ENCODE measurements around the gene NPHS1. TPM values are rescaled to one million over a fixed set of nuclear protein-coding genes. Genes with fewer than 3 reads are reported as not detected.
A peak's percentile ranks its signal among the peaks of the same experiment; 100 is the strongest.
"Not testable (repeated sequence)": the region's sequence is repeated elsewhere in the genome, so short reads cannot be mapped to it uniquely, and the experiment has no call there.

NPHS1 gene, protein sequence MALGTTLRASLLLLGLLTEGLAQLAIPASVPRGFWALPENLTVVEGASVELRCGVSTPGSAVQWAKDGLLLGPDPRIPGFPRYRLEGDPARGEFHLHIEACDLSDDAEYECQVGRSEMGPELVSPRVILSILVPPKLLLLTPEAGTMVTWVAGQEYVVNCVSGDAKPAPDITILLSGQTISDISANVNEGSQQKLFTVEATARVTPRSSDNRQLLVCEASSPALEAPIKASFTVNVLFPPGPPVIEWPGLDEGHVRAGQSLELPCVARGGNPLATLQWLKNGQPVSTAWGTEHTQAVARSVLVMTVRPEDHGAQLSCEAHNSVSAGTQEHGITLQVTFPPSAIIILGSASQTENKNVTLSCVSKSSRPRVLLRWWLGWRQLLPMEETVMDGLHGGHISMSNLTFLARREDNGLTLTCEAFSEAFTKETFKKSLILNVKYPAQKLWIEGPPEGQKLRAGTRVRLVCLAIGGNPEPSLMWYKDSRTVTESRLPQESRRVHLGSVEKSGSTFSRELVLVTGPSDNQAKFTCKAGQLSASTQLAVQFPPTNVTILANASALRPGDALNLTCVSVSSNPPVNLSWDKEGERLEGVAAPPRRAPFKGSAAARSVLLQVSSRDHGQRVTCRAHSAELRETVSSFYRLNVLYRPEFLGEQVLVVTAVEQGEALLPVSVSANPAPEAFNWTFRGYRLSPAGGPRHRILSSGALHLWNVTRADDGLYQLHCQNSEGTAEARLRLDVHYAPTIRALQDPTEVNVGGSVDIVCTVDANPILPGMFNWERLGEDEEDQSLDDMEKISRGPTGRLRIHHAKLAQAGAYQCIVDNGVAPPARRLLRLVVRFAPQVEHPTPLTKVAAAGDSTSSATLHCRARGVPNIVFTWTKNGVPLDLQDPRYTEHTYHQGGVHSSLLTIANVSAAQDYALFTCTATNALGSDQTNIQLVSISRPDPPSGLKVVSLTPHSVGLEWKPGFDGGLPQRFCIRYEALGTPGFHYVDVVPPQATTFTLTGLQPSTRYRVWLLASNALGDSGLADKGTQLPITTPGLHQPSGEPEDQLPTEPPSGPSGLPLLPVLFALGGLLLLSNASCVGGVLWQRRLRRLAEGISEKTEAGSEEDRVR (N-terminal part only)
- total RNA-seq, result not detected

DNA sequence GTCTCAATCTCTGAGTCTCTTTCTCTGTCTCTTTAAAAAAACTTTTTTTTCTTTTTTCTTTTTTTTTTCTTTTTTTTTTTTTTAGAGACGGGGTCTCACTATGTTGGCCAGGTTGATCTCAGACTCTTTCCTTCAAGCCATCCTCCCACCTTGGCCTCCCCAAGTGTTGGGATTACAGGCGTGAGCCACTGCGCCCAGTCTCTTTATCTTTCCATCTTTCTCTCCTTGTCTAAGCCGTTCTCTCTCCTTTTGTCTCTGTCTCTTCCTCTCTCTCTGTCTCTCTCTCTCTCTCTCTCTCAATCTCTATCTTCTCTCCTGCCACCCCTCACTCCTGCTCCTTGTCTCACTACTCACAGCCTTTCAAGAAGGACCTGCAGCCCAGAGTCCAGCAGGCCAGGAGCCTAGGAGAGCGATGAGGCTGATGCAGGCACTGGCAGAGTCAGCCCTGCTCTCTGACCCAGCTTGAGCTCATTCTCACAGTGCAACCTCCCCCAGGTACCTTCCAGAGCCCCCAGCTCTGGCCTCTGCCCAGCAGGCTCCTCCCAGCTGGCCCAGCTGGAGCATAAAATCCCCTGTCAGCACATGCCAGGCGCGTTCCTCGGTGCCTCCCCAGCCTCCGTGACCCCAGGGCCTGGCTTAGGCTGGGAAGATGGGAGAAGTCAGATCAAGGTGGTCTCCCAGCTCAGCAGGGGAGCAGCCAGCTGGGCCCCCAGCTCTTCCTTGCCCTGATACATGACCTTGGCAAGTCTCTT lies at the start of gene NPHS1:
Gene NPHS1, minus strand, starts transcription at position 476 of the 752 bp plus-strand sequence. CDS start 667 bp downstream, outside the sequence.
- Mint-ChIP-seq H3K27ac (no peak within 1 kb of the TSS), H3K4me1 (ENCODE audit: low read depth) (peaks cover 3% of the 10 kb centered on the region), H3K4me3 (no peak within 1 kb of the TSS), H3K27me3 (peaks cover 43% of the 10 kb centered on the region), H3K36me3 (no peaks in the 10 kb centered on the region), H3K9me3 (no peaks in the 10 kb centered on the region)
- ChIA-PET CTCF (no interaction called here), POLR2A (no interaction called here)
- no peak for DNase-seq
- intact Hi-C loops (cut with micrococcal nuclease), result no loop called here

DNA sequence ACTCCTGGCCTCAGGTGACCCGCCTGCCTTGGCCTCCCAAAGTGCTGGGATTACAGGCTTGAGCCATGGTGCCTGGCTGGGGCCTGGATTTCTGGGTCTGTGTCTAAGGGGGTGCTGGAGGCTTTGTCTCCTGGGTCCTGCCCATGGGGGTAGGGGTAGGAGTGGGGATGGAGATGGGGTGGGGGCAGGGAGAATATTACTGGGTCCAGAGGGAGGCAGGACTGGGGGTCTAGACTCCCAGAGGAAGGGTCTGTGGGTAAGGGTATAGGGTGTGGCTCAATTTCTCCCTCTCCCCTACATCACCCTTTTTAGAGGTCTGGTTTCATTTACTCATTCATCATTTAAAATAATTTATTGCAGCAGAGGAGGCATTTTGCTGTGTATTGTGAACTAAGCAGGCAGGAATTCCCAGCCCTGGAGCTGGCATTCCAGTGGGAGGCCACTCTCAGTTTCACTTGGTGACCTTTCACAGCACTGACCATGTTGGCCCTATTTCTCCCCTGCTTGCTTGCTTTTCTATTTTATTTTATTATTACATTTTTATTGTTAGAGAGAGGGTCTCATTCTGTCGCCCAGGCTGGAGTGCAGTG lies 48.8 kb upstream of the NPHS1 start:
- POLR2A ChIA-PET, result interaction anchor here (1.4 to 2.1 kb wide), 2 partner anchors 30 to 189 kb away, joined by 5 to 8 read pairs; no protein-coding TSS in a partner anchor

DNA sequence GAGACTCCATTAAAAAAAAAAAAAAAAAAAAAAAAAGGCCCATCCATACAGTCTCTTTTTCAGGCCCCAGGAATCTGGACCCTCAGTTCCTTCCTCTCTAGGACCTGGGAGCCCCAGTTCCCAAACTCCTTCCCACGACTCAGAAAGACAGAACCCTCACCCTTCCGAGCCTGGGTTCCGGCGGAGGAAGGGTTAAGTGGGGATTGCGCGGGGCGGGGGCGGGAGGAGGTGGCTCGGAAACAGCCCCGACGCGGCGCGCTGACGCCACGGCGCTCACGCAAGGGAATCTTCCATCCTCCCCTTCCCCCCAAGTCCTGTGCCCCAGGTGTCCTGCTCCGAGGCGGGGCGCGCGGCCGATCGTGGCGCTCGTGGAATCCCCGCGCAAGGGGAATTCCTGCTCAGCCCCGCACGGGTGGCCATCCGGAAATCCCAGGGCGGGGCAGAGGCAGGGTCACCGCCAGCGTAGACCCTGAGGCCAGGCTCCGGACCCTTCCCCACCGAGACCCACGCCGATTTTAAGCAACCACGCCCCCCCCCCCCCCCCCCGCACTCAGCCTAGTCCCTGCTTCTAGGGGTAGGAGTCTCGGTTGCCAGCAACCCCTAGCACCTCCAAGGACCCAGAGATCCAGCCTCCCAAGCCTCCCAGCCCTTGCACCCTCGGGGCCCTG lies 47.4 kb upstream of the NPHS1 start:
- H3K4me1 Mint-ChIP-seq (ENCODE audit: low read depth), result peaks cover 59% of the 10 kb centered on the region
- H3K27me3 Mint-ChIP-seq, result no peaks in the 10 kb centered on the region
- peaks cover 45% of the 10 kb centered on the region for H3K36me3 Mint-ChIP-seq
- H3K9me3 Mint-ChIP-seq, result no peaks in the 10 kb centered on the region
- peak; percentile 93 for DNase-seq
- peak overlapping the region; percentile 97 for H3K27ac Mint-ChIP-seq
- intact Hi-C loops (cut with micrococcal nuclease), result loop anchor here (1.0 to 2.0 kb wide), 5 partner anchors 32 to 186 kb away; partner anchors contain the start of genes PSENEN, SDHAF1 and U2AF1L4
- POLR2A ChIA-PET, result interaction anchor here (1.4 to 2.1 kb wide), 2 partner anchors 32 to 188 kb away, joined by 5 to 8 read pairs; no protein-coding TSS in a partner anchor
- H3K4me3 Mint-ChIP-seq, result peak overlapping the region; percentile 92
- CTCF ChIA-PET, result no interaction called here

More for the DNA sequence above, 48.8 kb upstream of the NPHS1 start:
- CTCF ChIA-PET, result interaction anchor here (1.3 kb wide), 1 partner anchor 30 kb away, joined by 5 read pairs; no protein-coding TSS in a partner anchor
- H3K27ac Mint-ChIP-seq, result peak overlapping the region; percentile 97
- peak overlapping the region; percentile 92 for H3K4me3 Mint-ChIP-seq
- intact Hi-C loops (cut with micrococcal nuclease), result loop anchor here (2.0 kb wide), 1 partner anchor 156 kb away; the partner anchor contains the start of genes PSENEN and U2AF1L4
- no peak for DNase-seq
- peaks cover 36% of the 10 kb centered on the region for H3K36me3 Mint-ChIP-seq
- H3K27me3 Mint-ChIP-seq, result no peaks in the 10 kb centered on the region
- no peaks in the 10 kb centered on the region for H3K9me3 Mint-ChIP-seq
- H3K4me1 Mint-ChIP-seq (ENCODE audit: low read depth), result peaks cover 55% of the 10 kb centered on the region

DNA sequence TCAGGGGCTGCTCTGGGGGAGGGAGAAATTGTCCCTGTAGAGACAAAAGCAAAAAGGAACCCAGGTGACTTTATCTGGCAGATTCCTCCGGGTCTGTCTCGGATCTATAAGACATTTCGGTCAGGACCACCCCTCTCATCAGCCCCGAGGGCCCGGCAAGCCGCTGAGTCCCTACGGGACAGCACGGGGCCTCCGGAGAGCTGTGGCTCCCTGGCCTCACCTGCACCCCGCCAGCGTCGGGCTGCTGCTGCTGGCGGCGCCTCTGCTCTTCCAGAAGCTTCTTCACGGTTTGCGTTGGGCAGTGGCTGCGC lies 46.1 kb upstream of the NPHS1 start:
- intact Hi-C loops (cut with micrococcal nuclease), result no loop called here
- POLR2A ChIA-PET, result interaction anchor here (1.5 kb wide), 1 partner anchor 15 kb away, joined by 5 read pairs; no protein-coding TSS in a partner anchor

DNA sequence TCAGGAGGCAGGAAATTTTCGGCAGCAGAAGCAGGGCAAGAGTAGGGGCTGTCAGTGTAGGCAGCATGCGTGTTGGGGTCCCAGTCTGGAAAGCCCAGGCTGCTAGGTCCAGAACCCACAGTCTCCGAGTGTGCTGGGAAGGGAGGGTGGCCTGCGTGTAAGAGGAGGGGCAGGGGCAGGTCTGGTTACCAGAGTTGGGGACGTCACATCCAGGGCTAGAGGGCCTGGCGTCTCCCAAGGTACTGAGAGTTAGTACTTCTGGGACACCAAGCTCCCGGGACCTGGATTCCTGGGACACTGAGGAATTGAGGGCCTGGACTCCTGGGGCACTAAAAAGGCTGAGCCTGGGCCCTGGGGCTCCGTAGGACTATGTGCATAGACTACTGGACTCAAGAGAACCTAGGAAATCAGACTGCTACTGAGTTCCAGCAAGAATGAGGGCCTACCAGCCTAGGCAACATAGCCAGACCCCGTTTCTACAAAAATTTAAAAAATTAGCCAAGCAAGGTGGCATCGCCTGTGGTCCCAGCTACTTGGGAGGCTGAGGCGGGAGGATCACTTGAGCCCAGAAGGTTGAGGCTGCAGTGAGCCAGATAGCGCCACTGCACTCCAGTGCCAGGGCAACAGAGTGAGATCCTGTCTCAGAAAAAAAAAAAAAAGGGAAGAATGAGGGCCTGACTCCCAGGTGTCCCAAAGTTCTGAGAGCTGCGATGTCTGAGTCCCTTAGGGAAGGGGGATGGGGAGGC lies 45.6 kb upstream of the NPHS1 start:
- no peaks in the 10 kb centered on the region for H3K27me3 Mint-ChIP-seq
- H3K9me3 Mint-ChIP-seq, result no peaks in the 10 kb centered on the region
- intact Hi-C loops (cut with micrococcal nuclease), result no loop called here
- peaks cover 54% of the 10 kb centered on the region for H3K36me3 Mint-ChIP-seq
- H3K4me3 Mint-ChIP-seq, result peak overlapping the region; percentile 92
- CTCF ChIA-PET, result interaction anchor here (0.7 to 1.3 kb wide), 3 partner anchors 14 to 16 kb away, joined by 3 to 5 read pairs (median 3); no protein-coding TSS in a partner anchor
- peak overlapping the region; percentile 97 for H3K27ac Mint-ChIP-seq
- POLR2A ChIA-PET, result interaction anchor here (1.3 to 1.5 kb wide), 2 partner anchors 12 to 14 kb away, joined by 3 to 5 read pairs; no protein-coding TSS in a partner anchor
- H3K4me1 Mint-ChIP-seq (ENCODE audit: low read depth), result peaks cover 50% of the 10 kb centered on the region
- no peak for DNase-seq

More for the DNA sequence above, 46.1 kb upstream of the NPHS1 start:
- Mint-ChIP-seq H3K27ac (peak overlapping the region; percentile 97), H3K4me1 (ENCODE audit: low read depth) (peaks cover 51% of the 10 kb centered on the region), H3K4me3 (peak overlapping the region; percentile 92), H3K36me3 (peaks cover 52% of the 10 kb centered on the region), H3K27me3 (no peaks in the 10 kb centered on the region), H3K9me3 (no peaks in the 10 kb centered on the region)
- CTCF ChIA-PET, result interaction anchor here (1.0 to 1.3 kb wide), 2 partner anchors 15 to 16 kb away, joined by 3 to 5 read pairs; no protein-coding TSS in a partner anchor
- no peak for DNase-seq

DNA sequence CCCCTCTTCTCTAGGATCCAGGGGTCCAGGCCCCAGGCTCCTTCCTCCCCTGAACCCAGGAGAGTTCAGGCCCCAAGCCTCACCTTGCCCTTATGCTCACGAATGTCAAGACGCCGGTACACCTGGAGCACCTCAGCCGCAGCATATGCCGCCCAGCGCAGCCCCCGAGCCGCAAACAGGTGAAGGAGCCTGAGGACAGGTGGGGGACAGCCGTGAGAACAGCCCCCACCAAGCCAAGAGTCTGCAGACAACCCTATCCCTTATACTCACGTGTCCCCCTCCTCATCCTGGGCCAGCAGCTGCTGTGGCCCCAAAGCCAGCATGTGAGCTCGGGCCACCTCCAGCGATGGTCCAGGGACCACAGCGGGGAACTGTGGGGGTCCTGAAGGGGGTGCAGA lies 44.3 kb upstream of the NPHS1 start:
- Mint-ChIP-seq H3K4me3 (peak overlapping the region; percentile 32), H3K27ac (no peak overlapping the region), H3K36me3 (peaks cover 59% of the 10 kb centered on the region), H3K9me3 (no peaks in the 10 kb centered on the region), H3K27me3 (no peaks in the 10 kb centered on the region), H3K4me1 (ENCODE audit: low read depth) (peaks cover 44% of the 10 kb centered on the region)
- ChIA-PET CTCF (no interaction called here), POLR2A (interaction anchor here (0.7 to 1.3 kb wide), 2 partner anchors 11 to 61 kb away, joined by 3 to 6 read pairs; no protein-coding TSS in a partner anchor)
- intact Hi-C loops (cut with micrococcal nuclease), result no loop called here
- no peak for DNase-seq

DNA sequence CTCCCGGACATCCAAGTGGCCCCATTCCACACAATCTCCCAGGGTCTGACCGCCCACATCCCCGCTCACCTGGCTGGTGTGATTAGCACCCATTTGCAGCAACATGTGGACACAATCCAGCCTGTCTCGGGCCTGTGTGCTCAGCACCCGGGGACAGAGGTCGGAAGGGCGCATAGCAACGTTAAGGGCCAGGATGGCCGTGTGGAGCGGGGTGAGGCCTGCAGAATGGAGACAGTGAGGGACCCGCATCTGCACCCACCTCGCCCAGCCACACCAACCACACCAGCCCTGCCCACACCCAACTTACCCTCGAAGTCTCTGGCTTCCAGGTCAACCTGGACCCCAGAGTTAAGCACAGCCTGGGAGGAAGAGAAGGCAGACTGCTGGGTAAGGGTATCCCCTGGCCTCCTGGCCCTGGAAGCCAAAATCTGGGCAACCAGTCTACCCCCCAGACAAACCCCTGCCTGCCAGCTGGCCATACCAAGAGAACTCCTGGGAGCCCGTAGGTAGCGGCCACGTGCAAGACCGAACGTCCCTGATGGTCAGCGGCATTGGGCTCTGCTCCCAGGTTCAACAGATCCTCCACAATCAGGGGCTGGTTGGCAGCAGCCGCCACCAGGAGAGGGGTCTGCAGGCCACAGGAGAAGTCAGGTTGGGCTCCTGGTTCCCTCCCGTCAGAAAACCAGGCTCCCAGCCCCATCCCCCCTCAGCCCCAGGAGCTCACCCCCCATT lies 43.8 kb upstream of the NPHS1 start:
- POLR2A ChIA-PET, result interaction anchor here (0.7 to 1.3 kb wide), 2 partner anchors 11 to 61 kb away, joined by 3 to 6 read pairs; no protein-coding TSS in a partner anchor
- Mint-ChIP-seq H3K4me3 (no peak overlapping the region), H3K4me1 (ENCODE audit: low read depth) (peaks cover 40% of the 10 kb centered on the region), H3K36me3 (peaks cover 64% of the 10 kb centered on the region), H3K27ac (peak overlapping the region; percentile 23), H3K27me3 (no peaks in the 10 kb centered on the region), H3K9me3 (no peaks in the 10 kb centered on the region)
- CTCF ChIA-PET, result no interaction called here
- DNase-seq, result no peak
- intact Hi-C loops (cut with micrococcal nuclease), result no loop called here

DNA sequence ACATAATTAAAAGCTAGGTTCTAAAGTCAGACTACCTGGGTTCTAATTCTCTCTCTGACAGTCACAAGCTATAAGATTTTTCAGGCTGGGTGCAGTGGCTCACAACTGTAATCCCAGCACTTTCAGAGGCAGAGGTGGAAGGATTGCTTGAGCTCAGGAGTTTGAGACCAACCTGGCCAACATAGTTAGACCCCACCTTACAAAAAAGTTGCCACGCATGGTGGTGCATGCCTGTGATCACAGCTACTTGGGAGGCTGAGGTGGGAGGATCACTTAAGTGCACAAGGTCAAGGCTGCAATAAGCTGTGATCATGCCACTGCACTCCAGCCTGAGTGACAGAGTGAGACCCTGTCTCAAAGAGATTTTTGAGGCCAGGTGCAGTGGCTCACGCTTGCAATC lies 42.0 kb upstream of the NPHS1 start:
- intact Hi-C loops (cut with micrococcal nuclease), result no loop called here
- Mint-ChIP-seq H3K9me3 (no peaks in the 10 kb centered on the region), H3K4me1 (ENCODE audit: low read depth) (peaks cover 41% of the 10 kb centered on the region), H3K27ac (peak overlapping the region; percentile 28), H3K4me3 (no peak overlapping the region), H3K36me3 (peaks cover 74% of the 10 kb centered on the region), H3K27me3 (no peaks in the 10 kb centered on the region)
- DNase-seq, result no peak
- POLR2A ChIA-PET, result interaction anchor here (1.1 kb wide), 1 partner anchor 11 kb away, joined by 4 read pairs; no protein-coding TSS in a partner anchor
- CTCF ChIA-PET, result interaction anchor here (1.3 to 1.4 kb wide), 3 partner anchors 12 to 38 kb away, joined by 3 to 11 read pairs (median 4); no protein-coding TSS in a partner anchor

DNA sequence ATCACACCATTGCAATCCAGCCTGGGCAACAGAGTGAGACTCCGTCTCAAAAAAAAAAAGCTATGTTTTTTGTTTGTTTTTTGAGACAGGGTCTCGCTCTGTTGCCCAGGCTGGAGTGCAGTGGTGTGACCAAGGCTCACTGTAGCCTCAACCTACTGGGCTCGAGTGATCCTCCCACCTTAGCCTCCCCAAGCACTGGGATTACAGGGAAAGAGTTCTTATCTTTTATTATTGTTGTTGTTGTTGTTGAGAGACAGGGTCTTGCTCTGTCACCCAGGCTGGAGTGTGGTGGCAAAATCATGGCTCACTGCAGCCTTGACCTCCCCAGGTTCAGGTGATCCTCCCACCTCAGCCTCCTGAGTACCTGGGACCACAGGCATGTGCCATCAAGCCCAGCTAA lies 39.5 kb upstream of the NPHS1 start:
- POLR2A ChIA-PET; H3K4me3 Mint-ChIP-seq; H3K27ac Mint-ChIP-seq; DNase-seq; intact Hi-C loops (cut with micrococcal nuclease); H3K9me3 Mint-ChIP-seq; H3K27me3 Mint-ChIP-seq: not testable (repeated sequence)
- CTCF ChIA-PET, result interaction anchor here (1.0 to 1.5 kb wide), 2 partner anchors 10 to 39 kb away, joined by 5 to 10 read pairs; no protein-coding TSS in a partner anchor
- Mint-ChIP-seq H3K4me1 (ENCODE audit: low read depth) (peaks cover 29% of the 10 kb centered on the region), H3K36me3 (peaks cover 73% of the 10 kb centered on the region)

Measured in activated CD4-positive, alpha-beta memory T cell treated with anti-CD3 and anti-CD28 coated beads for 36 hours (primary cell).